ENCODE results near the gene XYLT1.

The XYLT1 gene

GRCh38 chr16:17160285-17160853, 310.4 kb downstream of the XYLT1 start:
- H3K4me3 ChIP-seq (ENCODE audit: low read depth, low read length): no peak overlapping the region
- no peak for DNase-seq (ENCODE audit: low read depth)
- no peak for TF ChIP-seq CTCF (conservative IDR thresholded peaks at IDR 0.05; ENCODE audit: low read depth, low read length)

DNA sequence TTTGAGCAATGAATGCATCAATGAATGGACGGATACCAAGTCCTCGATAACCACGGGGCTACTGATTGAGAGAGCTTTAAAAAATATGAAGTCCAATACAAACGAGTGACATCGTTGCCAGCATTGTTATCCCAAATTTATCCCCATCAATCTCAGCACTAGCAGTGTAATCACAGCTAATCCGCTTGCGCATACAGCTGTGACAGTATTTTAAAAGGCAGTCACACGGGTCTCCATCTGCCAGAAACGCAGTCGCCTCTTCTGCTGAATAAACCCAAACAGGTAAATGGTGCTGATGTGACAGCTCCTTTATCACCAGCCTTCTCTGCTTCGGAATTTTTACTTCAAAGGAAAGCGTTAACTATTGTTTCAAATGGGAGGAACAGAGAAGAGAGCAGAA, 311.1 kb downstream of the XYLT1 start:
- TF ChIP-seq CTCF (conservative IDR thresholded peaks at IDR 0.05; ENCODE audit: low read depth, low read length): no peak
- H3K4me3 ChIP-seq (ENCODE audit: low read depth, low read length): no peak overlapping the region
- no peak for DNase-seq (ENCODE audit: low read depth)

DNA sequence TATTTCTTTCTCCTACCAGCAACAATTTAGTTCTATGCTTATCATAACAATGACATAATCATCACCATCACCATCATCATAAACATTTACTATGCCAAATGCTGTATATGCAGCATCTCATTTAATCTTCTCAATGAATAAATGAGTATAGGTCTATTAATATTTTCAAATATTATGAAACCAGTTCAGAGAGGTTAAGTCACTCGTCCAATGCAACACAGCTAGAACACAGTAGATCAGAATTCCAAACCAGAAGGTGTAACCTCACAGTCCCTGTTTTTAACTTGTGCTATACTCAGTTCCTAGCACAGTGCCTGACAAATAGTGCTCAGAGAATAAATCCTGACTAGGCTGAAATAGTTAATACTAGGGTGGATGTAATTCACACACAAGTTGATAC, 314.8 kb downstream of the XYLT1 start:
- no peak for TF ChIP-seq CTCF (conservative IDR thresholded peaks at IDR 0.05; ENCODE audit: low read depth, low read length)
- no peak for DNase-seq (ENCODE audit: low read depth)

GRCh38 chr16:17155485-17155884, 315.3 kb downstream of the XYLT1 start:
- H3K4me3 ChIP-seq (ENCODE audit: low read depth, low read length): no peak overlapping the region
- no peak for DNase-seq (ENCODE audit: low read depth)
- TF ChIP-seq CTCF (conservative IDR thresholded peaks at IDR 0.05; ENCODE audit: low read depth, low read length): no peak

More for the DNA sequence above, 314.8 kb downstream of the XYLT1 start:
- no peak overlapping the region for H3K4me3 ChIP-seq (ENCODE audit: low read depth, low read length)

DNA sequence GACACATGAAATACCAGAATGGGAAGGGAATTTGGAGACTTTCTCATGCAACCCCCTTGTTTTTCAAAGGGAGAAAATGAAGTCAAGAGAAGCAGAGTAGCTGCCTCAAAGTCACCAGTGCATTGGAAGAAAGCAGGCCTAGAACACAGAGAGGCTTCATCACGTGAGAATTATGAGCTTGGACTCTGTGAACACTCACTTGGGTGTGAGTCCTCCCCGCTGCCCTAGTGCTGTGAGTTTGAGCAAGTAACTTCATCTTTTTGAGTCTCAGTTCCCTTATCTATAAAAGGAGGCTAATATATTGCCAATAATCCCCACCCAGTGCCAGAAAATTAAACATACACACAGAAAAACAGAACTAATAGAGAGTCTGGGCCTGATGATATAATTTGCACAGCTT, 315.8 kb downstream of the XYLT1 start:
- DNase-seq (ENCODE audit: low read depth): no peak
- no peak overlapping the region for H3K4me3 ChIP-seq (ENCODE audit: low read depth, low read length)
- TF ChIP-seq CTCF (conservative IDR thresholded peaks at IDR 0.05; ENCODE audit: low read depth, low read length): no peak

DNA sequence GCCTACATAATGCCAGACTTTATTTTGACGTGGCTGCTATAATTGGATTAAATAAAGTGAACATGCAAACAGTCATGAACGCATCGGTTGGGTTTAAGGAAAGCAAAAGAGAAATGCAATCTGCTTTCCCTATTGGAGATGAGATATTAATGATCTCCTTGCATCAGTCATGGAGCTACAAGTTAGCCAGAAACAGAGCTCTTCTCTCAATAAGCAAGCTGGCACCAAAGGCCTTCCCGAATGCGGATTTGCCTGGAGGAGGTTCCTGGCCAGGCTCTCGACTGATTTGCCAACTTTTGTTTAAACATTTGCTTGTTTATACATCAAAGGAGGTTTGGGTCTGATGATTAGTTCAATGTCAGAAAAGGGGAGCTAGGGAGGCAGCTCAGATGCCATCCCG, 318.4 kb downstream of the XYLT1 start:
- H3K4me3 ChIP-seq (ENCODE audit: low read depth, low read length): no peak overlapping the region
- no peak for DNase-seq (ENCODE audit: low read depth)
- TF ChIP-seq CTCF (conservative IDR thresholded peaks at IDR 0.05; ENCODE audit: low read depth, low read length): no peak

- no peak overlapping the region for H3K4me3 ChIP-seq (ENCODE audit: low read depth, low read length)
- TF ChIP-seq CTCF (conservative IDR thresholded peaks at IDR 0.05; ENCODE audit: low read depth, low read length): no peak
- no peak for DNase-seq (ENCODE audit: low read depth)
Measured at GRCh38 chr16:17151335-17151734, 319.4 kb downstream of the XYLT1 start.
